ENCODE measurements around the gene ANTXRL. TPM values are rescaled to one million over a fixed set of nuclear protein-coding genes. Genes with fewer than 3 reads are reported as not detected.
"Not testable (repeated sequence)": the region's sequence is repeated elsewhere in the genome, so short reads cannot be mapped to it uniquely, and the experiment has no call there.

The ANTXRL gene
- polyA plus RNA-seq, 1 of the 3 experiments (the other 2 are of a cell fraction): not detected

- no peaks in the 10 kb centered on the region for H4K20me1 ChIP-seq (ENCODE audit: insufficient read depth)
- CTCF ChIA-PET: no interaction called here
- H3K4me3 ChIP-seq (ENCODE audit: low read depth in 2 of 2, low read length in 1 of 2): no peak overlapping the region
- no peak overlapping the region for H3K9ac ChIP-seq
- POLR2A ChIA-PET: no interaction called here
- no peaks in the 10 kb centered on the region; a peak in 1 of 4 replicates for H3K4me1 ChIP-seq (ENCODE audit: control insufficient read depth in 1 of 2, insufficient read depth in 2 of 2, low read depth in 1 of 2, low read length in 1 of 2)
- no peaks in the 10 kb centered on the region for H3K9me2 ChIP-seq
- no peaks in the 10 kb centered on the region for H3K36me3 ChIP-seq (replicated peaks in 1 of 2; ENCODE audit: control insufficient read depth in 1 of 2, insufficient read depth in 2 of 2, low read length in 1 of 2)
- no peak overlapping the region for H3K4me2 ChIP-seq
- TF ChIP-seq GABPA (IDR thresholded peaks at IDR 0.05; ENCODE audit: low read depth) (no peak), TEAD4 (IDR thresholded peaks at IDR 0.05; ENCODE audit: borderline replicate concordance, insufficient read depth) (no peak), FOSL2 (IDR thresholded peaks at IDR 0.05; ENCODE audit: borderline replicate concordance, low read depth) (no peak), POLR2AphosphoS5 (IDR thresholded peaks at IDR 0.05; ENCODE audit: low read depth, low read length) (no peak)
- H3F3A ChIP-seq (replicated peaks; ENCODE audit: insufficient read depth): no peaks in the 10 kb centered on the region
- 85% methylated on average over 3 of the region's 5 CpGs for WGBS (ENCODE audit: low lambda C conversion rate)
- H2AFZ ChIP-seq (ENCODE audit: low read depth): no peak overlapping the region
- DNase-seq: no peak
- H3K9me3 ChIP-seq: no peaks in the 10 kb centered on the region
- no peaks in the 10 kb centered on the region for H3K27me3 ChIP-seq (ENCODE audit: insufficient read depth)
- H3K79me2 ChIP-seq (ENCODE audit: insufficient read depth): no peaks in the 10 kb centered on the region
- no peak overlapping the region for H3K27ac ChIP-seq (ENCODE audit: low read depth in 2 of 2, low read length in 1 of 2)
Observed at GRCh38 chr10:46299286-46299535, 12.4 kb downstream of the ANTXRL start.

GRCh38 chr10:46299536-46300369 is 13.0 kb downstream of the ANTXRL start:
- ChIA-PET CTCF (interaction anchor here (1.6 kb wide), 1 partner anchor 9 kb away, joined by 3 read pairs; no protein-coding TSS in a partner anchor), POLR2A (interaction anchor here (0.8 kb wide), 1 partner anchor 15 kb away, joined by 3 read pairs; no protein-coding TSS in a partner anchor)
- Histone ChIP-seq H3K9me2 (no peaks in the 10 kb centered on the region), H3K36me3 (replicated peaks in 1 of 2; ENCODE audit: control insufficient read depth in 1 of 2, insufficient read depth in 2 of 2, low read length in 1 of 2) (no peaks in the 10 kb centered on the region), H2AFZ (ENCODE audit: low read depth) (no peak overlapping the region), H4K20me1 (ENCODE audit: insufficient read depth) (no peaks in the 10 kb centered on the region), H3K27me3 (ENCODE audit: insufficient read depth) (no peaks in the 10 kb centered on the region), H3K9me3 (no peaks in the 10 kb centered on the region), H3F3A (replicated peaks; ENCODE audit: insufficient read depth) (no peaks in the 10 kb centered on the region), H3K4me2 (no peak overlapping the region), H3K9ac (no peak overlapping the region), H3K4me3 (ENCODE audit: low read depth in 2 of 2, low read length in 1 of 2) (no peak overlapping the region), H3K27ac (ENCODE audit: low read depth in 2 of 2, low read length in 1 of 2) (no peak overlapping the region), H3K79me2 (ENCODE audit: insufficient read depth) (no peaks in the 10 kb centered on the region), H3K4me1 (ENCODE audit: control insufficient read depth in 1 of 2, insufficient read depth in 2 of 2, low read depth in 1 of 2, low read length in 1 of 2) (no peaks in the 10 kb centered on the region; a peak in 1 of 4 replicates)
- no peak for TF ChIP-seq TCF12 (IDR thresholded peaks at IDR 0.05)
- TF ChIP-seq RAD21 (IDR thresholded peaks at IDR 0.05; ENCODE audit: low read length): no peak
- TF ChIP-seq NFIC (IDR thresholded peaks at IDR 0.05; ENCODE audit: borderline replicate concordance): no peak
- no peak for TF ChIP-seq EP300 (IDR thresholded peaks at IDR 0.05; ENCODE audit: borderline replicate concordance in 1 of 2, low read depth in 1 of 2, low read length in 1 of 2)
- TF ChIP-seq FOXM1 (IDR thresholded peaks at IDR 0.05; ENCODE audit: low read depth): no peak
- no peak for TF ChIP-seq CHD2 (IDR thresholded peaks at IDR 0.05; ENCODE audit: low read length, partially characterized antibody)
- no peak for TF ChIP-seq REST (IDR thresholded peaks at IDR 0.05; ENCODE audit: low read depth, low read length)
- TF ChIP-seq POLR2AphosphoS5 (IDR thresholded peaks at IDR 0.05; ENCODE audit: low read depth, low read length): no peak
- TF ChIP-seq SIN3A (IDR thresholded peaks at IDR 0.05; ENCODE audit: borderline replicate concordance, low read depth, low read length): no peak
- no peak for TF ChIP-seq RXRA (IDR thresholded peaks at IDR 0.05; ENCODE audit: borderline replicate concordance, low read depth)
- no peak for TF ChIP-seq USF2 (IDR thresholded peaks at IDR 0.05; ENCODE audit: borderline replicate concordance, low read depth, low read length)
- DNase-seq: no peak
- 43% methylated on average over 6 of the region's 20 CpGs for WGBS (ENCODE audit: low lambda C conversion rate)

GRCh38 chr10:46300370-46300711 is 13.5 kb downstream of the ANTXRL start:
- DNase-seq: not testable (repeated sequence)
- POLR2A ChIA-PET: interaction anchor here (0.8 kb wide), 1 partner anchor 16 kb away, joined by 3 read pairs; no protein-coding TSS in a partner anchor

More at GRCh38 chr10:46300370-46300711, 13.5 kb downstream of the ANTXRL start:
- not testable (repeated sequence) for H3K4me2 ChIP-seq; H3K27me3 ChIP-seq (ENCODE audit: insufficient read depth); H3K9me2 ChIP-seq; H3K4me3 ChIP-seq (ENCODE audit: low read depth in 2 of 2, low read length in 1 of 2); H3K36me3 ChIP-seq (replicated peaks in 1 of 2; ENCODE audit: control insufficient read depth in 1 of 2, insufficient read depth in 2 of 2, low read length in 1 of 2); H3K27ac ChIP-seq (ENCODE audit: low read depth in 2 of 2, low read length in 1 of 2); H4K20me1 ChIP-seq (ENCODE audit: insufficient read depth); H2AFZ ChIP-seq (ENCODE audit: low read depth); H3K9ac ChIP-seq; H3F3A ChIP-seq (replicated peaks; ENCODE audit: insufficient read depth); H3K79me2 ChIP-seq (ENCODE audit: insufficient read depth); H3K4me1 ChIP-seq (ENCODE audit: control insufficient read depth in 1 of 2, insufficient read depth in 2 of 2, low read depth in 1 of 2, low read length in 1 of 2); H3K9me3 ChIP-seq
- CTCF ChIA-PET: interaction anchor here (1.6 kb wide), 1 partner anchor 10 kb away, joined by 3 read pairs; no protein-coding TSS in a partner anchor
- WGBS (ENCODE audit: low lambda C conversion rate): 74% methylated on average over 3 of the region's 3 CpGs
